Measurements from ENCODE around the gene RSPH1.

DNA sequence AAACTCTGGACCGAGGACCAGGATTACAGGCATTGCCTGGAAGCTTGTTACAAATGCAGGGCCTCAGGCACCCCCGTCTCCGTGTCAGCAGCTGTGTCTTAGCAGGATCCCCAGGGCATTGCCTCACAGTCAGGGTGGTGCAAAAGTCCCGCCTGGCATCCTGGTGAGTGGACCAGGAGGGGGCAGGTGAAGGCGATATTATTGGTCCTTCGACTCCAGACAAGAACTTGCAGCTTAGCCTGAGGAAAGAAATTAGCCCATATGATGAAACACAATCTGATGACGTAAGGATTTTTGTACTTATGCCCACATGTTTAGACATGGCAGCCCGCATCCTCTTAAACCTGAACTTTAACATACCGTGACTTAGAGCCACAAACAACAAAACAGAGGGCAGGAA, 40.8 kb downstream of the RSPH1 start:
- TF ChIP-seq, protein P1, sequence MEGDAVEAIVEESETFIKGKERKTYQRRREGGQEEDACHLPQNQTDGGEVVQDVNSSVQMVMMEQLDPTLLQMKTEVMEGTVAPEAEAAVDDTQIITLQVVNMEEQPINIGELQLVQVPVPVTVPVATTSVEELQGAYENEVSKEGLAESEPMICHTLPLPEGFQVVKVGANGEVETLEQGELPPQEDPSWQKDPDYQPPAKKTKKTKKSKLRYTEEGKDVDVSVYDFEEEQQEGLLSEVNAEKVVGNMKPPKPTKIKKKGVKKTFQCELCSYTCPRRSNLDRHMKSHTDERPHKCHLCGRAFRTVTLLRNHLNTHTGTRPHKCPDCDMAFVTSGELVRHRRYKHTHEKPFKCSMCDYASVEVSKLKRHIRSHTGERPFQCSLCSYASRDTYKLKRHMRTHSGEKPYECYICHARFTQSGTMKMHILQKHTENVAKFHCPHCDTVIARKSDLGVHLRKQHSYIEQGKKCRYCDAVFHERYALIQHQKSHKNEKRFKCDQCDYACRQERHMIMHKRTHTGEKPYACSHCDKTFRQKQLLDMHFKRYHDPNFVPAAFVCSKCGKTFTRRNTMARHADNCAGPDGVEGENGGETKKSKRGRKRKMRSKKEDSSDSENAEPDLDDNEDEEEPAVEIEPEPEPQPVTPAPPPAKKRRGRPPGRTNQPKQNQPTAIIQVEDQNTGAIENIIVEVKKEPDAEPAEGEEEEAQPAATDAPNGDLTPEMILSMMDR (IDR thresholded peaks at IDR 0.05): no peak
- no peak for TF ChIP-seq POLR2A (IDR thresholded peaks at IDR 0.05)
